Stimulated activated CD4-positive, alpha-beta T cell treated with anti-CD3 and anti-CD28 coated beads, TNF-alpha, amount 100 ng/mL, for 24 hours (primary cell): ENCODE measurements around the gene HIP1R.
A peak's percentile ranks its signal among the peaks of the same experiment; 100 is the strongest.

Source experiments
- DNase-seq, 3 experiments: peaks; one replicate each; pipeline ENCODE4 v3.0.0-alpha.2; 2020; ENCODE audit warnings: low read depth in 3 of 3

Gene HIP1R

GRCh38 chr12:122860040-122860853, 25.0 kb downstream of the HIP1R start:
- peak; percentile 70 to 81 (median 74) for DNase-seq

DNA sequence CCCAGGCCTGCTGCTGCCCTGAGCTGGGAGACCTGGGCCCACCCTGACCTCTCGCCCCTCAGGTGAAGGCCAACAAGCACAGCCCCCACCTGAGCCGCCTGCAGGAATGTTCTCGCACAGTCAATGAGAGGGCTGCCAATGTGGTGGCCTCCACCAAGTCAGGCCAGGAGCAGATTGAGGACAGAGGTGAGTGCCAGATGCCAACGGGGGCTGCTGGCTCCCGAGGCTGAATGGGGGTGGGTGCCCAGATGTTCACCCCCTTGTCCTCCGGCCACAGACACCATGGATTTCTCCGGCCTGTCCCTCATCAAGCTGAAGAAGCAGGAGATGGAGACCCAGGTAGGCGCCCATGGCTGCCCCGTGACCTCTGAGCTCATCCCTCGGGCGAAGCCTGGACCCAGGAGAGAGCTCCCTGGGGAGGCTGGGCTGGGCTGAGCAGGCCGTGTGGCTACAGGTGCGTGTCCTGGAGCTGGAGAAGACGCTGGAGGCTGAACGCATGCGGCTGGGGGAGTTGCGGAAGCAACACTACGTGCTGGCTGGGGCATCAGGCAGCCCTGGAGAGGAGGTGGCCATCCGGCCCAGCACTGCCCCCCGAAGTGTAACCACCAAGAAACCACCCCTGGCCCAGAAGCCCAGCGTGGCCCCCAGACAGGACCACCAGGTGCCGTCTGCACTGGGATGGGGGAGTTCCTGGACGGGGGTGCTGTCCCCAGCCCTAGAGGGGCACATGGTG, 25.8 kb downstream of the HIP1R start:
- DNase-seq: no peak

GRCh38 chr12:122861587-122861970, 26.3 kb downstream of the HIP1R start:
- no peak for DNase-seq

DNA sequence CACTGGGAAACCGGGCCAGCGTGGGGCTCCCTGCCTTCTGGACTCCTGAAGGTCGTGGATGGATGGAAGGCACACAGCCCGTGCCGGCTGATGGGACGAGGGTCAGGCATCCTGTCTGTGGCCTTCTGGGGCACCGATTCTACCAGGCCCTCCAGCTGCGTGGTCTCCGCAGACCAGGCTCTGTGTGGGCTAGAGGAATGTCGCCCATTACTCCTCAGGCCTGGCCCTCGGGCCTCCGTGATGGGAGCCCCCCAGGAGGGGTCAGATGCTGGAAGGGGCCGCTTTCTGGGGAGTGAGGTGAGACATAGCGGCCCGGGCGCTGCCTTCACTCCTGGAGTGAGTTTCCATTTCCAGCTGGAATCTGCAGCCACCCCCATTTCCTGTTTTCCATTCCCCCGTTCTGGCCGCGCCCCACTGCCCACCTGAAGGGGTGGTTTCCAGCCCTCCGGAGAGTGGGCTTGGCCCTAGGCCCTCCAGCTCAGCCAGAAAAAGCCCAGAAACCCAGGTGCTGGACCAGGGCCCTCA, 26.9 kb downstream of the HIP1R start:
- DNase-seq: no peak

DNA sequence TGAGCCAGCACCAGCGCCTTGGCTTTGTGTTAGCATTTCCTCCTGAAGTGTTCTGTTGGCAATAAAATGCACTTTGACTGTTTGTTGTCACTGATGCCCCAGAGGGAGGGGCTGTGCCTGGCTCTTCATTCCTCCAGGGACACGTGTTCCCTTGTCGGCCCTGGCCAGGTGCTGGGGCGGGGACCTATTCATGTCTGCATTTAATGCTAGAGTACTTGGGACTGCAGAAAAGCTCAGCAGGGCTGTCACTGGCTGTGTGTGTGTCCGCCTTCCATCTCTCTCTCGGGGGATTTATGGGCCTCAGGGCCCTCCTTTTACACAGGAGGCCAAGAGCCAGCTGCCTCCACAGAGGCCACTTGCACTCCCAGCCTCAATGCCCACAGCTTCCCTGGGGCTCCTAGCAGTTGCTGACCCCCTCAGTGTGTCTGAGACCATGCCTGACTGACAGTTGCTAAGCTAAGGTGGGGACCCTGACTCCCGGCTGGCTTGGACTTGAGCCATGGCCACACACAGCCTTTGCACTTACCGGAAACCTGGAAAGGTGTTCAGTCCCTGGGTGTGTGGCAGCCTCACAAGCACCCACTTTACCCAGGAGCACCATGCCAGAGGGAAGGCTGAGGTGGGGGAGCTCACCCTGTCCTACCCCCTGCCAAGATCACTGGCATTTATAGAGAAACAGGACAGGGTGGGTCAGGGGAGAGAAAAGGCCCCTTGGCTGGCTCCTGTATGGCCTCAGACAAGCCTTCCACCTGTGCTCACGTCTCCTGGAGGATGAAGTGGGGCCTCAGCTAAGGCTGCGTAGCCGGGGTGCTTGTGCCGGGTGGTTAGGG, 27.8 kb downstream of the HIP1R start:
- no peak for DNase-seq

DNA sequence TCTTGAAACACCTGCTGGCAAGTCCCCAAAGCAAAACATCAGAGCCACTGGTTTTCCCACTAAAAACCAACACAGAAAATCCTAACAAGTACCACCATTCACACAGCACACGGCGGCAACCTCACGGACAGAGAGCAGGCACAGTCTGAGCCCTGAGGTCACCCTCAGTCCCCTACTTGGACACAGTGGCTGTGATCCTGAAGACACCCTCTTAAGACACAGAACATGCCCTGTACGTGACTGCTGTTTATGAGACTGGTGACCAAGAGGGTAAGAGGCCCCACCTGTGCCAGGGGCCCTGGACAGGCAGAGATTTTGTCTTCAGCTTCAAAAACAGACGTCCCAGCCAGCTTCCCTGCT, 29.6 kb downstream of the HIP1R start:
- DNase-seq: no peak

DNA sequence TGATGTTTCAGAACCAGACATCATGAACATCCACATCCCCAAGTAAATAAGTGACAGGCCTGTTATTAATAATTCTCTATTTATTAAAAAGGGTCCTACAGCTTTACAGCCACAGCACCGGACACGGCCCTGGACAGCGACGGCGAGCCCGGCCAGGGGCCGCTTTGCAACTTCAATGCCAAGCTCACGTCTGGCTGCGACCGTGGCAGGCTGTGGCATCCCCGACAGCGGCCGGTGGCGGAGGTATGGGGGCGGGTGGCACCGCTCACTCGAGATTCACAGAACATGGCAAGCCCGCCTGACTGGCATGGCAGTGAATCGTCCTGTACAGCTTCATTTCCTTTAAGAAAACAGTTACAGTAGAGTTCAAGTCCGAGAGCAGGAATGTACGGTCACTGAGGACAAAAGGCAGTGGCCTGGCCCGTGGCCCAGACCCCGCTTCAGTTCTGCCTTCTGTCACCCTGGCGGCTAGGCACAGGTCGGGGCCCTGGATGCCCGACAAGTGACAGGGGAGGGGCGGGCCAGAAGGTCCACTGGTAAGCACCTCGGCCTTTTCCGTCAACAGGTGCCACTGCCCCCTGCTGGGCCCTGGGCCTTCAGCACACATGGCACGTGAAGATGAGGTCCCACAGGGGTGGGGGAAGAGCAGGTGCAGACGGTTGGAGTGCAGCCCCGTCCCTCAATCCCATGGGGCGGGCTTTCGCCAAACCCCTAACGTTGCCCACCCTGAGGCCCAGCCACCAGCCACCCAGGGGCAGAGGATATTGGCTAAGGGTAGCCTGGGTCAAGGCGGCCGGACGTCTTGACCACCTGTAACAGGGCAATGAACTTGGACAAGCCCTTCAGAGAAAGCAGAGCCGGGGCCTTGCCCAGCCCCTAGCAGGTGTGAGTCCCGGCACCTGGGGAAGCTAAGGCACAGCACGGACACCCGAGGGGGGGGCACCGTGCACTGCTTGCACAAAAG, 30.3 kb downstream of the HIP1R start:
- peak in 1 of 3 experiments; percentile 21 for DNase-seq

GRCh38 chr12:122866379-122866778, 31.1 kb downstream of the HIP1R start:
- DNase-seq: no peak

GRCh38 chr12:122866950-122867607, 31.8 kb downstream of the HIP1R start:
- DNase-seq: no peak

GRCh38 chr12:122867691-122868461, 32.6 kb downstream of the HIP1R start:
- DNase-seq: no peak

DNA sequence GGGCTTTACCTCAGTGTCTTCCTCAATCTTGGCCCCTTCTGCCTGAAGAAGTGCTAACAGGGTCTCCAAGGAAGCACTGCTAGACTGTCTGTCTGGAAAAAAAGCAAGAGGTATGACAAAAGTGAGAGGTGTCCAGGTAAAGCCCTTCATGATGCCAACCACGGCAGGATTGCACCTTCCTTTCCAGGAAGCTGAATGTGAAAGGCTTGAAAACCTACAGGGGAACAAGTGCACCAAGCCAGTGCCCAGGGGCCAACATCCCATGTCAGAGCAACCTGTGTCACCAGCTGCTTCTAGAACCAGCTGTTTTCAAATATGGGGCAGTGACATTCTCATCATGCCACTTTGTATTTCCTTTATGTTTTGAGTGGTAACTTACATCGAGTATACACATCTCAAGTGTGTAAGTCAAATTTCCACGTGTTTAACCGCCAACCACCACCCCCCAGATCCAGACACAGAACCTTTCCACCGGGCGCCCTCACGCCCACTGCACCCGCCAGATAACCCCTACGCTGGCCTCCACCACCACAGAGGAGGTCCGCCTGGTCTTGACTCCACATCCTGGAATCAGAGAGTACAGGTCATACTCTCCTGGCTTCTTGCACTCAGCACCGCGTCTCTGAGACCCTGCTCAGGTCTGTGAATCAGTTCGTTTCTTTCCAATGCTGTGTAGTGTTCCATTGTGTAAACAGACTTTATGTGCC, 33.4 kb downstream of the HIP1R start:
- DNase-seq: no peak

DNA sequence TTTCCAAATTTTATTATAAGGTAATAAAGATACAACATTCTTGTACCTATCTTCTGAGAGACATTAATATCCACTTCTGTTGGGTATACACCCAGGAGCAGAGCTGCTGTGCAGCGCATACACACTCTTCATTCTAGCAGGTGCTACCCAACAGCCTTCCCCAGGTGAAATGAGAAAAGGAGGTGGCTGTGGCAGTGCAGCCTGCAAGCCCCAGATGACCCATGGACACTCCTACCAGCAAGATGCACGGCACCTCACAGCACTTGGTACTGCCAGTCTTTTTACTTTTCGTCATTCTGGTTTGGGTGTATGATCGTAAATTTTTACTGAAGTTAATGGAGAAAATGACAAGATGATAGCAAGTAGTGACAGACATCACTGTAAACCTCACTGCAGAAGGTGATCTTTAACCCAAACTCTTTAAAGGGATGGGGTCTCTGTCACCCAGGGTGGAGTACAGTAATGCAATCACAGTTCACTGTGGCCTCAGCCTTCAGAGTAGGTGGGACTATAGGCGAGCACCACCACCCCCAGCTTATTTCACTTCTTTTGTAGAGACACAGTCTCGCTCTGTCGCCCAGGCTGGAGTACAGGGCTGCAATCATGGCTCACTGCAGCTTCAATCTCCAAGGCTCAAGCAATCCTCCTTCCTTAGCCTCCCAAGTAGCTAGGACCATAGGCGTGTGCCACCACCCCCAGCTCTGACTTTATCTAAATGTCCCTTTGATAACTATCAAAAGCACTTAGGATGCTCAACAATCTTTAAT, 34.1 kb downstream of the HIP1R start:
- DNase-seq: no peak

DNA sequence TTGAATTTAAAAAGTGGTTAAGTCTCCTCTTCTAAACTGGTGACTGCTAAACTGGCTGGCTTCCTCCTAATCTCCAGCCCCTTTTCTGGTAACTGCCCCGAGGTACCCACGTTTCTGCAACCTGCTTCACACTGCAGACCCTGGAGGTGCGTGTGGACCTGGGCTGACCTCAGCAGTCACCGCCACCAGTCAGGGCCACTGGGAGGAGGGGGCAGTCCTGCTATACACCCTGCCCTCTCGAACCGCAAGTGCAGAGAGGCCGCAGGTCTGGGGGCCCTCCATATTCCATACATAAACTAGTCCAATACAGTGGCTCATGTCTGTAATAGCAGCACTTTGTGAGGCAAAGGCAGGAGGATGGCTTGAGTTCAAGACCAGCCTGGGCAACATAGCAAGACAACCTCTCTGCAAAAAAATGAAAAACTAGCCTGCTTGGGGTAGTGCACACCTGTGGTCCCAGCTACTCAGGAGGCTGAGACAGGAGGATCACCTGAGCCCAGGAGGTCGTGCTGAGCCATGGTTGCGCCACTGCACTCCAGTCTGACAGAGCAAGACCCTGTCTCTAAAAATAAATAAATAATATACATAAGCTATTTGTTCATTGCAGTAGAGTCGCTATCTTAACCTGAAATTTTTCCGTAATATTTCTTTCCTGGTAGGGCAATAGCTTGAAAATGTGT, 35.0 kb downstream of the HIP1R start:
- DNase-seq: no peak

- DNase-seq: no peak
These were observed 35.8 kb downstream of the HIP1R start for GRCh38 chr12:122870867-122871664.

DNA sequence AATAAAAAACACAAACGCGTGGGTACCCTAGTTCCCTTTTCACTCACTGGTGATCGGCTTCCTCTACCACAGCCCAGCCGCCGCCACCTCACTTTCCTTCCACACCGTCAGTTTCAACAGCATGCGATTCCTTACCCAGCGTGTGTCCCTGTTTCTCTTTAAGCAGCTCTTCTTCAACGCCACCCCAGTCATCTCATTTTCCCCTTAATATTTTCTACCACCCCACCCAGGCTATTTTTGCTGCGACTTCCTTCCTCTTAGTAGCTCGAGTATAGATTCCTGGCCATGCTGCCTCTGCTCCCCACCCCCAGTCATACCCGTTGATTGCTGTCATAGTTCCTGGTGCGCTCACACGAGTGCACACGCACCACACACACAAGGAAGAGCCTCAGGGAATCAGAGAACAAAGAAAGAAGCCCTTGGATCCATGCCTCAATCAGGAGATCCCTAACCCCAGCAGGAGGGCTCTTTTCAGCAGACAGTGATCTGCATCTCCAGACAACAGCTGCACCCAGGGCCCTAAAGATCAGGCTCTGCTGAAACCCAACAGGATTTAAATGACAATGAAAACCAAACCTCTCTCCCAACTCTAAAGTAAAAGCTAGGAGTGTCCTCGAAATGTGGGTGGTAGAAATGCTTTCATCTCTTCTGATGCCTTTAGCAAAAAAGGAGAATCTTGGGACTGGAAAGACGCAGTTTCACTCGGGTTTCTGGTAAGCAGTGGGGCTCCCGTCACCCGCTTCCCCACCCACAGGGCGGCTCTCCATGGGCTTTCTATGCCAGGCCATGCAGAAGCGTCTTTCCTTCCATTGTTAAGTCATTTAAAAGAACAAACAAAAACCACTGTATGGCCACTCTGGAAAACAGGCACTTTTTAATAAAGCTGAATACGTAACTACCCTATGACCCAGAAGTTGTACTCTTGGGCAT, 36.9 kb downstream of the HIP1R start:
- DNase-seq: peak in 2 of 3 experiments; percentile 43 to 67
